NB4 (cell line): ENCODE data around the gene ABHD17A.
"Not testable (repeated sequence)": the region's sequence is repeated elsewhere in the genome, so short reads cannot be mapped to it uniquely, and the experiment has no call there.

Experiments
- MAX ChIP-seq: IDR thresholded peaks from 2 replicates; pipeline ENCODE4 v1.6.1; 2011; ENCODE audit warnings: low read depth, low read length
- MYC ChIP-seq: IDR thresholded peaks from 2 replicates; pipeline ENCODE4 v1.6.1; 2011; ENCODE audit warnings: low read depth, low read length

GRCh38 chr19:1875265-1875645, 10.0 kb downstream of the ABHD17A start:
- not testable (repeated sequence) for TF ChIP-seq MYC, MAX
